Measurements from ENCODE around the gene KIRREL2.

Gene KIRREL2

DNA sequence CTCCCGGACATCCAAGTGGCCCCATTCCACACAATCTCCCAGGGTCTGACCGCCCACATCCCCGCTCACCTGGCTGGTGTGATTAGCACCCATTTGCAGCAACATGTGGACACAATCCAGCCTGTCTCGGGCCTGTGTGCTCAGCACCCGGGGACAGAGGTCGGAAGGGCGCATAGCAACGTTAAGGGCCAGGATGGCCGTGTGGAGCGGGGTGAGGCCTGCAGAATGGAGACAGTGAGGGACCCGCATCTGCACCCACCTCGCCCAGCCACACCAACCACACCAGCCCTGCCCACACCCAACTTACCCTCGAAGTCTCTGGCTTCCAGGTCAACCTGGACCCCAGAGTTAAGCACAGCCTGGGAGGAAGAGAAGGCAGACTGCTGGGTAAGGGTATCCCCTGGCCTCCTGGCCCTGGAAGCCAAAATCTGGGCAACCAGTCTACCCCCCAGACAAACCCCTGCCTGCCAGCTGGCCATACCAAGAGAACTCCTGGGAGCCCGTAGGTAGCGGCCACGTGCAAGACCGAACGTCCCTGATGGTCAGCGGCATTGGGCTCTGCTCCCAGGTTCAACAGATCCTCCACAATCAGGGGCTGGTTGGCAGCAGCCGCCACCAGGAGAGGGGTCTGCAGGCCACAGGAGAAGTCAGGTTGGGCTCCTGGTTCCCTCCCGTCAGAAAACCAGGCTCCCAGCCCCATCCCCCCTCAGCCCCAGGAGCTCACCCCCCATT is 39.4 kb downstream of the KIRREL2 start:
- DNase-seq (ENCODE audit: extremely low spot score): no peak
- ChIA-PET POLR2A (no interaction called here), CTCF (interaction anchor here (2.4 to 6.2 kb wide), 2 partner anchors 14 to 35 kb away, joined by 8 to 27 read pairs; no protein-coding TSS in a partner anchor)
- TF ChIP-seq, protein P1, sequence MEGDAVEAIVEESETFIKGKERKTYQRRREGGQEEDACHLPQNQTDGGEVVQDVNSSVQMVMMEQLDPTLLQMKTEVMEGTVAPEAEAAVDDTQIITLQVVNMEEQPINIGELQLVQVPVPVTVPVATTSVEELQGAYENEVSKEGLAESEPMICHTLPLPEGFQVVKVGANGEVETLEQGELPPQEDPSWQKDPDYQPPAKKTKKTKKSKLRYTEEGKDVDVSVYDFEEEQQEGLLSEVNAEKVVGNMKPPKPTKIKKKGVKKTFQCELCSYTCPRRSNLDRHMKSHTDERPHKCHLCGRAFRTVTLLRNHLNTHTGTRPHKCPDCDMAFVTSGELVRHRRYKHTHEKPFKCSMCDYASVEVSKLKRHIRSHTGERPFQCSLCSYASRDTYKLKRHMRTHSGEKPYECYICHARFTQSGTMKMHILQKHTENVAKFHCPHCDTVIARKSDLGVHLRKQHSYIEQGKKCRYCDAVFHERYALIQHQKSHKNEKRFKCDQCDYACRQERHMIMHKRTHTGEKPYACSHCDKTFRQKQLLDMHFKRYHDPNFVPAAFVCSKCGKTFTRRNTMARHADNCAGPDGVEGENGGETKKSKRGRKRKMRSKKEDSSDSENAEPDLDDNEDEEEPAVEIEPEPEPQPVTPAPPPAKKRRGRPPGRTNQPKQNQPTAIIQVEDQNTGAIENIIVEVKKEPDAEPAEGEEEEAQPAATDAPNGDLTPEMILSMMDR (IDR thresholded peaks at IDR 0.05; ENCODE audit: control extremely low read depth, extremely low read depth, low read depth, missing control alignments): no peak

DNA sequence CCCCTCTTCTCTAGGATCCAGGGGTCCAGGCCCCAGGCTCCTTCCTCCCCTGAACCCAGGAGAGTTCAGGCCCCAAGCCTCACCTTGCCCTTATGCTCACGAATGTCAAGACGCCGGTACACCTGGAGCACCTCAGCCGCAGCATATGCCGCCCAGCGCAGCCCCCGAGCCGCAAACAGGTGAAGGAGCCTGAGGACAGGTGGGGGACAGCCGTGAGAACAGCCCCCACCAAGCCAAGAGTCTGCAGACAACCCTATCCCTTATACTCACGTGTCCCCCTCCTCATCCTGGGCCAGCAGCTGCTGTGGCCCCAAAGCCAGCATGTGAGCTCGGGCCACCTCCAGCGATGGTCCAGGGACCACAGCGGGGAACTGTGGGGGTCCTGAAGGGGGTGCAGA is 39.9 kb downstream of the KIRREL2 start:
- CTCF ChIA-PET: interaction anchor here (2.4 to 6.2 kb wide), 2 partner anchors 15 to 35 kb away, joined by 8 to 27 read pairs; no protein-coding TSS in a partner anchor

DNA sequence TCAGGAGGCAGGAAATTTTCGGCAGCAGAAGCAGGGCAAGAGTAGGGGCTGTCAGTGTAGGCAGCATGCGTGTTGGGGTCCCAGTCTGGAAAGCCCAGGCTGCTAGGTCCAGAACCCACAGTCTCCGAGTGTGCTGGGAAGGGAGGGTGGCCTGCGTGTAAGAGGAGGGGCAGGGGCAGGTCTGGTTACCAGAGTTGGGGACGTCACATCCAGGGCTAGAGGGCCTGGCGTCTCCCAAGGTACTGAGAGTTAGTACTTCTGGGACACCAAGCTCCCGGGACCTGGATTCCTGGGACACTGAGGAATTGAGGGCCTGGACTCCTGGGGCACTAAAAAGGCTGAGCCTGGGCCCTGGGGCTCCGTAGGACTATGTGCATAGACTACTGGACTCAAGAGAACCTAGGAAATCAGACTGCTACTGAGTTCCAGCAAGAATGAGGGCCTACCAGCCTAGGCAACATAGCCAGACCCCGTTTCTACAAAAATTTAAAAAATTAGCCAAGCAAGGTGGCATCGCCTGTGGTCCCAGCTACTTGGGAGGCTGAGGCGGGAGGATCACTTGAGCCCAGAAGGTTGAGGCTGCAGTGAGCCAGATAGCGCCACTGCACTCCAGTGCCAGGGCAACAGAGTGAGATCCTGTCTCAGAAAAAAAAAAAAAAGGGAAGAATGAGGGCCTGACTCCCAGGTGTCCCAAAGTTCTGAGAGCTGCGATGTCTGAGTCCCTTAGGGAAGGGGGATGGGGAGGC is 41.2 kb downstream of the KIRREL2 start:
- CTCF ChIA-PET: interaction anchor here (2.4 to 6.2 kb wide), 2 partner anchors 16 to 34 kb away, joined by 8 to 27 read pairs; no protein-coding TSS in a partner anchor
- TF ChIP-seq, protein P1 (IDR thresholded peaks at IDR 0.05; ENCODE audit: control extremely low read depth, extremely low read depth, low read depth, missing control alignments): no peak
- POLR2A ChIA-PET: interaction anchor here (0.7 kb wide), 2 partner anchors 16 to 108 kb away, joined by 4 read pairs; no protein-coding TSS in a partner anchor
- DNase-seq (ENCODE audit: extremely low spot score): no peak

More for the DNA sequence above, 39.9 kb downstream of the KIRREL2 start:
- TF ChIP-seq, protein P1 (IDR thresholded peaks at IDR 0.05; ENCODE audit: control extremely low read depth, extremely low read depth, low read depth, missing control alignments): no peak
- POLR2A ChIA-PET: no interaction called here
- no peak for DNase-seq (ENCODE audit: extremely low spot score)

DNA sequence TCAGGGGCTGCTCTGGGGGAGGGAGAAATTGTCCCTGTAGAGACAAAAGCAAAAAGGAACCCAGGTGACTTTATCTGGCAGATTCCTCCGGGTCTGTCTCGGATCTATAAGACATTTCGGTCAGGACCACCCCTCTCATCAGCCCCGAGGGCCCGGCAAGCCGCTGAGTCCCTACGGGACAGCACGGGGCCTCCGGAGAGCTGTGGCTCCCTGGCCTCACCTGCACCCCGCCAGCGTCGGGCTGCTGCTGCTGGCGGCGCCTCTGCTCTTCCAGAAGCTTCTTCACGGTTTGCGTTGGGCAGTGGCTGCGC is 41.7 kb downstream of the KIRREL2 start:
- POLR2A ChIA-PET: interaction anchor here (0.7 kb wide), 1 partner anchor 109 kb away, joined by 4 read pairs; no protein-coding TSS in a partner anchor
- TF ChIP-seq, protein P1 (IDR thresholded peaks at IDR 0.05; ENCODE audit: control extremely low read depth, extremely low read depth, low read depth, missing control alignments): no peak
- CTCF ChIA-PET: interaction anchor here (6.2 kb wide), 1 partner anchor 33 kb away, joined by 27 read pairs; no protein-coding TSS in a partner anchor
- no peak for DNase-seq (ENCODE audit: extremely low spot score)

DNA sequence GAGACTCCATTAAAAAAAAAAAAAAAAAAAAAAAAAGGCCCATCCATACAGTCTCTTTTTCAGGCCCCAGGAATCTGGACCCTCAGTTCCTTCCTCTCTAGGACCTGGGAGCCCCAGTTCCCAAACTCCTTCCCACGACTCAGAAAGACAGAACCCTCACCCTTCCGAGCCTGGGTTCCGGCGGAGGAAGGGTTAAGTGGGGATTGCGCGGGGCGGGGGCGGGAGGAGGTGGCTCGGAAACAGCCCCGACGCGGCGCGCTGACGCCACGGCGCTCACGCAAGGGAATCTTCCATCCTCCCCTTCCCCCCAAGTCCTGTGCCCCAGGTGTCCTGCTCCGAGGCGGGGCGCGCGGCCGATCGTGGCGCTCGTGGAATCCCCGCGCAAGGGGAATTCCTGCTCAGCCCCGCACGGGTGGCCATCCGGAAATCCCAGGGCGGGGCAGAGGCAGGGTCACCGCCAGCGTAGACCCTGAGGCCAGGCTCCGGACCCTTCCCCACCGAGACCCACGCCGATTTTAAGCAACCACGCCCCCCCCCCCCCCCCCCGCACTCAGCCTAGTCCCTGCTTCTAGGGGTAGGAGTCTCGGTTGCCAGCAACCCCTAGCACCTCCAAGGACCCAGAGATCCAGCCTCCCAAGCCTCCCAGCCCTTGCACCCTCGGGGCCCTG is 43.0 kb downstream of the KIRREL2 start:
- POLR2A ChIA-PET: interaction anchor here (0.7 kb wide), 1 partner anchor 192 kb away, joined by 3 read pairs; no protein-coding TSS in a partner anchor
- TF ChIP-seq, protein P1 (IDR thresholded peaks at IDR 0.05; ENCODE audit: control extremely low read depth, extremely low read depth, low read depth, missing control alignments): no peak
- CTCF ChIA-PET: interaction anchor here (1.4 kb wide), 1 partner anchor 32 kb away, joined by 6 read pairs; no protein-coding TSS in a partner anchor
- DNase-seq (ENCODE audit: extremely low spot score): peak; percentile 93
